ENCODE data around the gene CBX7.

The CBX7 gene

DNA sequence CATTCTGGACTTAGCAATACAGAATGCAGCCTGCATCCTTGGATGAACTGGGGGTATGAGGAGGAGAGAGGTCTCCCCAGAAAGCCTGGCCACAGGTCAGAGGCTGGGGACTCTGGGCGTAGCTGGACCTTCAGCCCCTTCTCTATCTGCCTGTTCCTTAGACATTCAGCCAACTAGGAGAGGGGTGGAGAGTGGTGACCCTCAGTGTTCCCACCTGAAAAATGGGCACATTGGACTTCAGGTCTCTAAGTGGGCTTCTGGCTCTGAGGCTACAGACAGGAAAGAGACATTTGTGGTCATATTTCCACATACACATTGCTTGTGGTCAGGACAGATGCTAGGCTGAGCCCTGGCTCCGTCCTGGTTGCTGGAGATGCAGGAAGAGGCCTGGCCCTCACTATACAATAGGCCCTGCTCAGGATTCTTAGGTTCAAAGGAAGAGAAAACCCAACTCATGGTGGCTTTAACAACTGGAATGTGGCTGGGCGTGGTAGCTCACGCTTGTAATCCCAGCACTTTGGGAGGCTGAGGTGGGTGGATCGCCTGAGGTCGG, 30.1 kb upstream of the CBX7 start:
- TF ChIP-seq ZNF274 (IDR thresholded peaks at IDR 0.05; ENCODE audit: low read depth, low read length) (no peak), SUZ12 (IDR thresholded peaks at IDR 0.05; ENCODE audit: extremely low read depth, insufficient read depth, insufficient read length) (no peak), YY1 (IDR thresholded peaks at IDR 0.05; ENCODE audit: insufficient read depth, insufficient read length) (no peak)
- Histone ChIP-seq H3K9ac (ENCODE audit: insufficient read length, low read depth) (no peak overlapping the region), H3K4me3 (ENCODE audit: insufficient read length, low read depth) (no peak overlapping the region), H3K36me3 (ENCODE audit: insufficient read depth, insufficient read length, low read length) (no peaks in the 10 kb centered on the region), H3K27me3 (ENCODE audit: insufficient read depth, insufficient read length) (no peaks in the 10 kb centered on the region), H3K4me1 (ENCODE audit: insufficient read depth, insufficient read length) (peaks cover 12% of the 10 kb centered on the region), H3K9me3 (ENCODE audit: insufficient read depth, low read length) (no peaks in the 10 kb centered on the region)
- no peak for DNase-seq (ENCODE audit: low read depth, low spot score)

DNA sequence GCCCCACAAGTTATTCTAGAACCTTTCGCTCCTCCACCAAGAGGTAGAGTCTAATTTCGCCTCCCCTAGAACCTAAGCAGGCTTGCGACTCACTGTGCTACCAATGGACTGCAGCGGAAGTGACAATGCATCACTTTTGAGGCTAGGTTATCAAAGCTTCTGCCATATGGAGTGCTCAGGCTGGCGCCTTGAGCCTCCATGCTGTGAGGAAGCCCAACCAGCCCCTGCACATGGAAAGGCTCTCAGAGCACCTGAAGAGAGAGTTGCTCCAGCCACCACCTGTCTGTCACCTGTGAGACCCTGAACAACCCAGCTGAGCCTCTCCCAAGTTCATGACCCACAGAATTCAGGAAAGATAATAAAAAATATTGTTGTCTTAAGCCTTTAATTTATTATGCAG, 29.3 kb upstream of the CBX7 start:
- H3K9ac ChIP-seq (ENCODE audit: insufficient read length, low read depth): no peak overlapping the region
- TF ChIP-seq YY1 (IDR thresholded peaks at IDR 0.05; ENCODE audit: insufficient read depth, insufficient read length): no peak
- TF ChIP-seq SUZ12 (IDR thresholded peaks at IDR 0.05; ENCODE audit: extremely low read depth, insufficient read depth, insufficient read length): no peak
- TF ChIP-seq ZNF274 (IDR thresholded peaks at IDR 0.05; ENCODE audit: low read depth, low read length): no peak
- DNase-seq (ENCODE audit: low read depth, low spot score): no peak
- no peaks in the 10 kb centered on the region for H3K9me3 ChIP-seq (ENCODE audit: insufficient read depth, low read length)
- no peak overlapping the region for H3K4me3 ChIP-seq (ENCODE audit: insufficient read length, low read depth)
- H3K4me1 ChIP-seq (ENCODE audit: insufficient read depth, insufficient read length): peaks cover 12% of the 10 kb centered on the region
- H3K36me3 ChIP-seq (ENCODE audit: insufficient read depth, insufficient read length, low read length): no peaks in the 10 kb centered on the region
- no peaks in the 10 kb centered on the region for H3K27me3 ChIP-seq (ENCODE audit: insufficient read depth, insufficient read length)

DNA sequence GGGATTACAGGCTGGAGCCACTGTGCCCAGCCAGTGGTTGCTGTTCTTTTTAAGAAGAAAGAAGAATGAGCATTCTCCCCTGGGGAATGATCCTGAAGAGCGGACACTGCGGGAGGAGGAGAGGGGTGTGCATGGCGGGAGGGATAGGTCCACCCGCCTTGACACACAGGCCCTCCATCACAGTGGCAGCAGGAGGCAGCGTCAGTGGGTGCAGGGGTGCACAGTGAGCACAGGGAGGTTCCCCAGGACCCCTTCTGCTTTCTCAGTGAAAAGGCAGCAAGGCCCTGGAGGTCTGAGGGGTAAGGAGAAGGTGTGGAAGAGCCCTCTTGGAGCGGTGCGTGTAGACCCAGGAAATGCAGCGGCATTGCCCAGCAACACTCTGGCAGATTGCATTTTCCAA, 28.9 kb upstream of the CBX7 start:
- TF ChIP-seq YY1 (IDR thresholded peaks at IDR 0.05; ENCODE audit: insufficient read depth, insufficient read length) (no peak), SUZ12 (IDR thresholded peaks at IDR 0.05; ENCODE audit: extremely low read depth, insufficient read depth, insufficient read length) (no peak), ZNF274 (IDR thresholded peaks at IDR 0.05; ENCODE audit: low read depth, low read length) (no peak)
- Histone ChIP-seq H3K9ac (ENCODE audit: insufficient read length, low read depth) (no peak overlapping the region), H3K4me1 (ENCODE audit: insufficient read depth, insufficient read length) (peaks cover 16% of the 10 kb centered on the region), H3K27me3 (ENCODE audit: insufficient read depth, insufficient read length) (no peaks in the 10 kb centered on the region), H3K9me3 (ENCODE audit: insufficient read depth, low read length) (no peaks in the 10 kb centered on the region), H3K36me3 (ENCODE audit: insufficient read depth, insufficient read length, low read length) (no peaks in the 10 kb centered on the region), H3K4me3 (ENCODE audit: insufficient read length, low read depth) (no peak overlapping the region)
- no peak for DNase-seq (ENCODE audit: low read depth, low spot score)

DNA sequence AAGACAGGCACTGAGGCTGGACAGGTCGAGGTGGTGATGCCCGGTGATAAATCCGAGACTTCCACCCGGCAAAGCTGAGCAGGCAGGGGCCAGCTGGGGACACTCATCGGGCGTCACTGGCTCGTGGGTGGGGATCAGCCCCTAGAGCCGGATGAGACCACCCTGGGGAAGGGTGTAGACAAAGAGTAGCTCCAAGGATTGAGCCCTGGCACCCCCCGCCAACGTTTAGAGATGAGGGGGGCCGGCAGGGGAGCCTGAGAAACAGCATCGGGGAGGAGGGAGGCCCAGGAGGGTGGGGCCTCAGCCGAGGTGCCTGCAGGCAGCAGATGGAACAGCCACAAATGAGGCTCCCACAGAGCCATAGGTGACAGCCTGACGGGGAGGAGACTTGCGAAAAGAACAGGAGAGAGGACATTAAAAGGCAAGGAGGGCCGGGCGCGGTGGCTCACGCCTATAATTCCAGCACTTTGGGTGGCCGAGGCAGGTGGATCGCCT, 27.4 kb upstream of the CBX7 start:
- no peak for DNase-seq (ENCODE audit: low read depth, low spot score)

GRCh38 chr22:39179401-39179827, 26.9 kb upstream of the CBX7 start:
- DNase-seq (ENCODE audit: low read depth, low spot score): no peak
- peaks cover 24% of the 10 kb centered on the region for H3K4me1 ChIP-seq (ENCODE audit: insufficient read depth, insufficient read length)

More for the DNA sequence above, 27.4 kb upstream of the CBX7 start:
- H3K4me1 ChIP-seq (ENCODE audit: insufficient read depth, insufficient read length): peaks cover 24% of the 10 kb centered on the region
- H3K9me3 ChIP-seq (ENCODE audit: insufficient read depth, low read length): no peaks in the 10 kb centered on the region
- no peak for TF ChIP-seq ZNF274 (IDR thresholded peaks at IDR 0.05; ENCODE audit: low read depth, low read length)
- TF ChIP-seq SUZ12 (IDR thresholded peaks at IDR 0.05; ENCODE audit: extremely low read depth, insufficient read depth, insufficient read length): no peak
- no peak for TF ChIP-seq YY1 (IDR thresholded peaks at IDR 0.05; ENCODE audit: insufficient read depth, insufficient read length)
- no peaks in the 10 kb centered on the region for H3K27me3 ChIP-seq (ENCODE audit: insufficient read depth, insufficient read length)
- peak overlapping the region; percentile 42 for H3K9ac ChIP-seq (ENCODE audit: insufficient read length, low read depth)
- no peak overlapping the region for H3K4me3 ChIP-seq (ENCODE audit: insufficient read length, low read depth)
- no peaks in the 10 kb centered on the region for H3K36me3 ChIP-seq (ENCODE audit: insufficient read depth, insufficient read length, low read length)

GRCh38 chr22:39178206-39179111, 26.0 kb upstream of the CBX7 start:
- no peaks in the 10 kb centered on the region for H3K9me3 ChIP-seq (ENCODE audit: insufficient read depth, low read length)
- H3K36me3 ChIP-seq (ENCODE audit: insufficient read depth, insufficient read length, low read length): no peaks in the 10 kb centered on the region
- TF ChIP-seq ZNF274 (IDR thresholded peaks at IDR 0.05; ENCODE audit: low read depth, low read length) (no peak), YY1 (IDR thresholded peaks at IDR 0.05; ENCODE audit: insufficient read depth, insufficient read length) (no peak), SUZ12 (IDR thresholded peaks at IDR 0.05; ENCODE audit: extremely low read depth, insufficient read depth, insufficient read length) (no peak)
- no peak for DNase-seq (ENCODE audit: low read depth, low spot score)
- H3K27me3 ChIP-seq (ENCODE audit: insufficient read depth, insufficient read length): no peaks in the 10 kb centered on the region
- peaks cover 31% of the 10 kb centered on the region for H3K4me1 ChIP-seq (ENCODE audit: insufficient read depth, insufficient read length)
- H3K4me3 ChIP-seq (ENCODE audit: insufficient read length, low read depth): no peak overlapping the region
- no peak overlapping the region for H3K9ac ChIP-seq (ENCODE audit: insufficient read length, low read depth)

More at GRCh38 chr22:39179401-39179827, 26.9 kb upstream of the CBX7 start:
- Histone ChIP-seq H3K4me3 (ENCODE audit: insufficient read length, low read depth) (no peak overlapping the region), H3K36me3 (ENCODE audit: insufficient read depth, insufficient read length, low read length) (no peaks in the 10 kb centered on the region), H3K27me3 (ENCODE audit: insufficient read depth, insufficient read length) (no peaks in the 10 kb centered on the region), H3K9me3 (ENCODE audit: insufficient read depth, low read length) (no peaks in the 10 kb centered on the region), H3K9ac (ENCODE audit: insufficient read length, low read depth) (peak overlapping the region; percentile 42)
- TF ChIP-seq SUZ12 (IDR thresholded peaks at IDR 0.05; ENCODE audit: extremely low read depth, insufficient read depth, insufficient read length): no peak
- no peak for TF ChIP-seq YY1 (IDR thresholded peaks at IDR 0.05; ENCODE audit: insufficient read depth, insufficient read length)
- TF ChIP-seq ZNF274 (IDR thresholded peaks at IDR 0.05; ENCODE audit: low read depth, low read length): no peak

GRCh38 chr22:39177791-39178190, 25.3 kb upstream of the CBX7 start:
- DNase-seq (ENCODE audit: low read depth, low spot score): no peak
- no peak overlapping the region for H3K9ac ChIP-seq (ENCODE audit: insufficient read length, low read depth)
- H3K4me1 ChIP-seq (ENCODE audit: insufficient read depth, insufficient read length): peaks cover 31% of the 10 kb centered on the region
- TF ChIP-seq ZNF274 (IDR thresholded peaks at IDR 0.05; ENCODE audit: low read depth, low read length) (no peak), SUZ12 (IDR thresholded peaks at IDR 0.05; ENCODE audit: extremely low read depth, insufficient read depth, insufficient read length) (no peak), YY1 (IDR thresholded peaks at IDR 0.05; ENCODE audit: insufficient read depth, insufficient read length) (no peak)
- H3K9me3 ChIP-seq (ENCODE audit: insufficient read depth, low read length): no peaks in the 10 kb centered on the region
- H3K27me3 ChIP-seq (ENCODE audit: insufficient read depth, insufficient read length): no peaks in the 10 kb centered on the region
- no peaks in the 10 kb centered on the region for H3K36me3 ChIP-seq (ENCODE audit: insufficient read depth, insufficient read length, low read length)
- H3K4me3 ChIP-seq (ENCODE audit: insufficient read length, low read depth): no peak overlapping the region
